ENCODE measurements around the gene PLA2G4D. TPM values are rescaled to one million over a fixed set of nuclear protein-coding genes. Genes with fewer than 3 reads are reported as not detected.
A peak's percentile ranks its signal among the peaks of the same experiment; 100 is the strongest.

Gene PLA2G4D
- total and polyA plus RNA-seq, 9 donors: 0.04 to 0.22 (median 0.08) TPM; not detected in 2

DNA sequence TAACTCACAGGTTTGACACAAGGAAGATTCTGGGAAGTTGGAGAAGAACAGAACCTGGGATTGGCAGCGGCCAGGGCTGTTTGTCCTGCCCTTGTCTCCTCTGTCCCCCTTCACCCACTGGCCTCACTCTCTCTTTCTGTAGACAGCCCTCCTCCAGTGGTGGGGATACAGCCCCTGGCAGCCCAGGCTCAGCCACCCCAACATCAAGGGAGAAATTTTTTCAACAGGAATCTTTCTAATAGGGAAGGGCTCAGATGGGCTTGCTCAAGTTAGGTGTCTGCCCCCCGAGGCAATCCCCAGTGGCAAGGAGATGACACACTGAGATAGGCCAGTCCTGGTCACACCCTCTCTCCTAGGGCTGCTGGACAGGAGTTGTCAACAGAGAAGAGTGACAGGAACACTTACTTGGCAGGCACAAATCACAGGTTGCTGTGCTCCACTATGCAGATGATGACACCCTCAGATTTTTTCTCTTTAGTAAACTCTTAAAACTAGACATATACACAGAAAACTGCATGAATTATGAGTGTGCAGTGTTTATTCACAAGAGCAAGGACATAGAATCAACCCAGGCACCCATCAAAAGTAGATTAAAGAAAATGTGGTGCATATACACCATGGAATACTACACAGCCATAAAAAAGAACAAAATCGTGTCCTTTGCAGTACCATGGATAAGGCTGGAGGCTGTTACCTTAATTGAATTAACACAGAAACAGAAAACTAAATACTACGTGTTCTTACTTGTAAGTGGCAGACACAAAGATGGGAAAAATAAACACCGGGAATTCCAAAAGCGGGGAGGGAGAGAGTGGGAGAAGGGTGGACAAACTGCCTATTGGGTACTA lies 36.3 kb downstream of the PLA2G4D start:
- H3K4me1 ChIP-seq (ENCODE audit: control insufficient read depth, insufficient read depth, low read length): peaks cover 25% of the 10 kb centered on the region
- no peak overlapping the region for H3K27ac ChIP-seq (ENCODE audit: low read length)
- H3K36me3 ChIP-seq (ENCODE audit: control insufficient read depth, insufficient read depth, low read length): no peaks in the 10 kb centered on the region
- H3K9me3 ChIP-seq (replicated peaks; ENCODE audit: control insufficient read depth, low read depth, low read length): no peaks in the 10 kb centered on the region
- no peak overlapping the region for H3K4me3 ChIP-seq (ENCODE audit: low read length)
- WGBS (ENCODE audit: insufficient coverage): 79% methylated on average over 2 of the region's 6 CpGs
- H3K27me3 ChIP-seq (ENCODE audit: control insufficient read depth, insufficient read depth, low read length): peaks cover 15% of the 10 kb centered on the region
- DNase-seq: no peak

DNA sequence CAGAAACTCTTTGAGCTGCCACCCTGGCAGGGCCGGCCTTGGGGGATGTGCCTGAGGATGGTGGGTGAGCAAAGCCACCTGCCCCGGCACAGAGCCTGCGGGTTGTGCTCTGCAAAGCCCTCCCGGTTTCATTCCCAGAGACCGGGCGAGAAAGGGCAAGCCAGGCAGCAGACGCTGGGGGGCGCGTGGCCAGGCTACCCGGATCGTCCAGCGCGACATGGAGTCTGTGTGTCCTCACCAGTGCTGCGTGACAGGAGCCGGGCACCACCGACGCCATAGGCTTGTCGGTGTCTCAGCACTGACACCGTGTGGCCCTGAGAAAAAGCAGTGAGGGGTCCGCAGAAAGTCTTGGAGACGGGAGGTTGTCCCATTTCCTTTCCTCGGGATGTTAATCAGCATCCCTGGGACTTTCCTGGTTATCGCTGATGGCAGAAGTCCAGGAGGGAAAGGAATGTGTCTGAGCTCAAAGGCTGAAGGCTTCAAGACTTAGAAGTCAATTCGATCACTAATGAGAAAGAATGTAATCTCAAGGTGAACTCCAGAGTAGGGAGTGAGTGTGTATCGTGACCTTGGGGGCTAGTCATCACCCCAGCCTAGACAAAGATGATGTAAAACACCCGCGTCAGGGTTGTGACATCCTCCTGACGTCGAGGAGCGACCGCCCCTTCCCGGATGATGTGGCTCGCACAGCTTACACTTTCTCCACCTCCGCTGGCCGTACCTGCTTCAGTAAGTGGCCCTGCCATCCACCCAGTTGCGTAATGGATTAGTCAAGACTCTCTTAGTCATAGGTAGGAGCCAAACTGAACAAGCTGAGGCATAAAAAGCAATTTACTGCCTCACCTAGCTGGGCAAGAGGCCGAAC lies 37.2 kb downstream of the PLA2G4D start:
- Histone ChIP-seq H3K27me3 (ENCODE audit: control insufficient read depth, insufficient read depth, low read length) (peaks cover 15% of the 10 kb centered on the region), H3K4me1 (ENCODE audit: control insufficient read depth, insufficient read depth, low read length) (peaks cover 27% of the 10 kb centered on the region), H3K27ac (ENCODE audit: low read length) (peak overlapping the region; percentile 16), H3K36me3 (ENCODE audit: control insufficient read depth, insufficient read depth, low read length) (no peaks in the 10 kb centered on the region), H3K9me3 (replicated peaks; ENCODE audit: control insufficient read depth, low read depth, low read length) (no peaks in the 10 kb centered on the region), H3K4me3 (ENCODE audit: low read length) (peak overlapping the region; percentile 21)
- peak; percentile 80 for DNase-seq
- 12% methylated on average over 31 of the region's 37 CpGs for whole genome bisulfite sequencing (ENCODE audit: insufficient coverage)

DNA sequence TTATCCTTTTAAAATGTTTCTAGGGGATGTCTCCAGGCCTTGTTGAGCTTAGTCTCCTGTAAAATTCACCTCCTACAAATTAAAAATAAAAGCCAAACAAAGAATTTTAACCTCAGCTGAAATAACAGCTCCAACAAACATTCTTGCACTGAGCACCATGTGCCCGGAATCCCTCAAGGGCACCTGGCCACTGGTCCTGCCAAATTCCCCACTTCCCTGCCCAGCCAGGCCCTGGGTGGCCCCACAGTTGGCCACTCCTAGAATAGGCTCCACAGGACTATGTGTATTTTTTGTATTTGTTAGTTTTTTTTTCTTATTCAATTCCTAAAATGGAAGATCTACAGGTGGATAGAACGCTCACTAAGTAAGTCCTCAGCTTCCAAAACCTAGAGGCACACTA lies 40.4 kb downstream of the PLA2G4D start:
- Histone ChIP-seq H3K27ac (ENCODE audit: low read length) (no peak overlapping the region), H3K9me3 (replicated peaks; ENCODE audit: control insufficient read depth, low read depth, low read length) (no peaks in the 10 kb centered on the region), H3K27me3 (ENCODE audit: control insufficient read depth, insufficient read depth, low read length) (peaks cover 15% of the 10 kb centered on the region), H3K4me3 (ENCODE audit: low read length) (no peak overlapping the region), H3K36me3 (ENCODE audit: control insufficient read depth, insufficient read depth, low read length) (no peaks in the 10 kb centered on the region), H3K4me1 (ENCODE audit: control insufficient read depth, insufficient read depth, low read length) (peaks cover 48% of the 10 kb centered on the region)
- WGBS (ENCODE audit: insufficient coverage): 83% methylated on average over 1 of the region's 2 CpGs
- no peak for DNase-seq

DNA sequence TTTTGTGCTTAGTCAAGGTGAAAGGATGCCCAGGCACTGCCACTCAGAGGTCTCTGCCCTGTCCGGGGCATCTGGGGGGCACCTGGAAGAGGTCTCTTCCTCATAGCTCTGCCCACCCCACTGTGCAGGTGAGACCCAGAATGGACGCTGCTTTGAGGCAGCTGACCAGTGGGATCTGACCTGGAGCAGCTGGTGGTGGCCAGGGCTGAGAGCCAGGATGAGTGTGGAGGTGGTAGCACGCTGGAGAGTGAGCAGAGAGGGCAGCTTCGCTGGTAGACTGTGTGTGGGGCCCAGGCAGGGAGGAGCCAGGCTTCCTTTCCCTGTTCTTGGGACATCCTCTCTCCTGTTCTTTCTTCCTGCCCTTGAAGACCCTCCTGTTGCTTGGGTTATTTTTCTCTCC lies 41.4 kb downstream of the PLA2G4D start:
- Histone ChIP-seq H3K4me1 (ENCODE audit: control insufficient read depth, insufficient read depth, low read length) (peaks cover 48% of the 10 kb centered on the region), H3K27ac (ENCODE audit: low read length) (peak overlapping the region; percentile 58), H3K4me3 (ENCODE audit: low read length) (no peak overlapping the region), H3K36me3 (ENCODE audit: control insufficient read depth, insufficient read depth, low read length) (no peaks in the 10 kb centered on the region), H3K9me3 (replicated peaks; ENCODE audit: control insufficient read depth, low read depth, low read length) (no peaks in the 10 kb centered on the region), H3K27me3 (ENCODE audit: control insufficient read depth, insufficient read depth, low read length) (peaks cover 15% of the 10 kb centered on the region)
- DNase-seq: no peak
- 43% methylated on average over 1 of the region's 4 CpGs for WGBS (ENCODE audit: insufficient coverage)

DNA sequence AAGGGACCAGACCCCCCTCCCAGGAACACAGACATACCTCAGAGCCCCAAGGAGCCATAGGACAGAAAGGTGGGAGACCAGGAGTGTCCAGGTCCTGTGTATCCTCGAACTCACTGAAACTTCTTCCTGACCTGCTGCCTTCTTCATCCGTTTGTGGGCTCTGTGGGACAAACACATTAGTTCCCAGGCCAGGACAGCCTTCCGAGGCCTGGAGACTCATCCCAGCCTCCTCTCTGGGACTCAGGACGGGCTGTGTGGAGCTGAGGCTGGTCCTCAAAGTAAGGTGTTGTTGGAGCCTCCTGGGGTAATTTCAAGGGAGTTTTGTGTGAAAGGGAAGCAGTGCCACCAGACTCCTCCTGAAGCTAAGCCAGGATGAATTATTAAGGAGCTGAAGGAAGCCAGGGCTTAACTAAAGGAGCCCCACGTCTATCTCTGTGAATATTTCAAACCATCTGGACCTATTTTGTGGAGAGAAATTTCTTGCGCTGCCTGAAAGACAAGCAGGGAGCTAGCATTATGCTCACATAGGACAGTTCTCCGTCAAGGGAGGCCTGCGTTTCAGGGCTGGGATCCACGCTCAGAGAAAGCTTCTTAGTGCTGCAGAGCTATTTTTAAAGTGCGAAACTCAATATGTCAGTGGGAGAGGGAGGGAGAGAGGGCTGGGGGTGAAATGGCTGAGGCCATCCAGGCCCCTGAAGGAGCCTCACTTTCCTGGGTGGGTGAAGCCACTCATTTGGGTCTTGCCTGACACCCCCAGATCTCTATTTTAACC lies 43.7 kb downstream of the PLA2G4D start:
- peak; percentile 64 for DNase-seq
- WGBS (ENCODE audit: insufficient coverage): 46% methylated on average over 8 of the region's 10 CpGs
- Histone ChIP-seq H3K27me3 (ENCODE audit: control insufficient read depth, insufficient read depth, low read length) (no peaks in the 10 kb centered on the region), H3K4me3 (ENCODE audit: low read length) (no peak overlapping the region), H3K9me3 (replicated peaks; ENCODE audit: control insufficient read depth, low read depth, low read length) (no peaks in the 10 kb centered on the region), H3K36me3 (ENCODE audit: control insufficient read depth, insufficient read depth, low read length) (no peaks in the 10 kb centered on the region), H3K27ac (ENCODE audit: low read length) (peak overlapping the region; percentile 63), H3K4me1 (ENCODE audit: control insufficient read depth, insufficient read depth, low read length) (peaks cover 36% of the 10 kb centered on the region)

DNA sequence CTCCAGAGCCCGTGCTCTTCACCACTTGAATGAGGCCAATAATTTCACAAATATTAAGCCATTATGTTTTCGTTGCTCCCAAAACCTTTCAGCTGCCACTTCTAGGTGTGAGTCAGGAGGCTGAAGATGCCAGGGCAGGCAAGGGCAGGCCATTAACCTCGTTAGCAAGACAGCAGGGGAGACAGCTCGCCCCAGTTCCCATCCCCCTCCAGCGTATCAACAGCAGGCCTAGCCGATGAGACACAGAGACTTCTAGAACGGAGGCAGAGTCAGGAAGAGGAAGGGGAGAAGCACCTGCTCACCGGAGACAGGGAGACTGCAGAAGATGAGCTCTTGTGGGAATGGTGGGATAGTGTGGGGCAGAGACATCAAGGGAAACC lies 45.6 kb downstream of the PLA2G4D start:
- DNase-seq: no peak
- no peaks in the 10 kb centered on the region for H3K27me3 ChIP-seq (ENCODE audit: control insufficient read depth, insufficient read depth, low read length)
- no peak overlapping the region for H3K4me3 ChIP-seq (ENCODE audit: low read length)
- WGBS (ENCODE audit: insufficient coverage): 83% methylated on average over 1 of the region's 8 CpGs
- peaks cover 39% of the 10 kb centered on the region for H3K4me1 ChIP-seq (ENCODE audit: control insufficient read depth, insufficient read depth, low read length)
- no peak overlapping the region for H3K27ac ChIP-seq (ENCODE audit: low read length)
- H3K9me3 ChIP-seq (replicated peaks; ENCODE audit: control insufficient read depth, low read depth, low read length): no peaks in the 10 kb centered on the region
- H3K36me3 ChIP-seq (ENCODE audit: control insufficient read depth, insufficient read depth, low read length): no peaks in the 10 kb centered on the region

DNA sequence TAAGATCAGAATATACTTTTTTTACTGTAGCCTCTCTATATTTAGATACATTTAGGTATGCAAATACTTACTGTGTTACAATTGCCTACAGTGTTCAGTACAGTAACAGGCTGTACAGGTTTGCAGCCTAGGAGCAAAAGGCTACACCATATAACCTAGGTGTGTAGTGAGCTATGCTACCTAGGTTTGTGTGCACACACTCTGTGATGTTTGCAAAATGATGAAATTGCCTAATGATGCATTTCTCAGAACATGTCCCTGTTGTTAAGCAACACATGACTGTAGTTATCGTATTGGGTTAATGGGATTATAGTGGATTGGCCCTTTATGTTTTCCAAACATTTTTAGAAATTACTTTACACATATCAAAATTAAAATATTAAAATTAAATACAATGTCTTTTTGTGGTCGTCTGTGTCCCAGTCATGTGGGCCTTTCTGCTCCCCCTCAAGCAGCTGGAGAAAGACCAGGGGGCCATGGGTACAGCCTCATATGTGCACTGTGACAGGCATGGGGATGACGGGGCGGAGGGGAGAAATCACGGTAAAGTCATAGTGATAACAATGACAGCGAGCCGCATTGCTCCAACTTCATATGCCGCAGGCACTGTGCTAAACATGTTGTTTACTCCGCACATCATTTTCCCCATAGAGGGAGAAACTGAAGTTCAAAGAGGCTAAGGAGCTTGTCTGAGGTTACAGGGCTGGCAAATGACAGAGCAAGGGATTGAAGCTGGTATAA lies 46.1 kb downstream of the PLA2G4D start:
- no peaks in the 10 kb centered on the region for H3K36me3 ChIP-seq (ENCODE audit: control insufficient read depth, insufficient read depth, low read length)
- no peaks in the 10 kb centered on the region for H3K27me3 ChIP-seq (ENCODE audit: control insufficient read depth, insufficient read depth, low read length)
- WGBS (ENCODE audit: insufficient coverage): 88% methylated on average over 3 of the region's 9 CpGs
- H3K4me3 ChIP-seq (ENCODE audit: low read length): no peak overlapping the region
- DNase-seq: no peak
- peaks cover 38% of the 10 kb centered on the region for H3K4me1 ChIP-seq (ENCODE audit: control insufficient read depth, insufficient read depth, low read length)
- H3K27ac ChIP-seq (ENCODE audit: low read length): no peak overlapping the region
- no peaks in the 10 kb centered on the region for H3K9me3 ChIP-seq (replicated peaks; ENCODE audit: control insufficient read depth, low read depth, low read length)

DNA sequence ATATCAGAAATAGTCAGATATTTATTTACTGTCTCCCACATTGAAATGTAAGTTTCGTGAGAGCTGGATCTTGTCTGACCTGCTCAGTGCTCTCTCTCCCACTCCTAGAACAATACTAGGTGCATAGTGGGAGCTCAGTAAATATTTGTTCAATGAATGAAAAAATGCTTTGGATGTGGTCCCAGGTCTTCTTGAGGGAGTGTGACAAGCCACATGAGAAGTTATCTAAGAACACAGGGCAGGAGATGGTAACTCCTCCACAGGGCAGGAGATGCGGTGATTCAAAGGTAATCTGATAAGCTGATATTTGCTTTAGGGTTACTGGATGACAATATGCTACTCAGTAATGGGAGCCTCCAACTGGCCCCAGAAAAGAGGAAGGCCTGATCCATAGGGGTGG lies 47.8 kb downstream of the PLA2G4D start:
- H3K27me3 ChIP-seq (ENCODE audit: control insufficient read depth, insufficient read depth, low read length): no peaks in the 10 kb centered on the region
- H3K9me3 ChIP-seq (replicated peaks; ENCODE audit: control insufficient read depth, low read depth, low read length): no peaks in the 10 kb centered on the region
- H3K27ac ChIP-seq (ENCODE audit: low read length): no peak overlapping the region
- H3K4me1 ChIP-seq (ENCODE audit: control insufficient read depth, insufficient read depth, low read length): peaks cover 32% of the 10 kb centered on the region
- WGBS (ENCODE audit: insufficient coverage): no CpG with 5 or more reads among the region's 2 CpGs
- no peak for DNase-seq
- no peaks in the 10 kb centered on the region for H3K36me3 ChIP-seq (ENCODE audit: control insufficient read depth, insufficient read depth, low read length)
- H3K4me3 ChIP-seq (ENCODE audit: low read length): no peak overlapping the region

DNA sequence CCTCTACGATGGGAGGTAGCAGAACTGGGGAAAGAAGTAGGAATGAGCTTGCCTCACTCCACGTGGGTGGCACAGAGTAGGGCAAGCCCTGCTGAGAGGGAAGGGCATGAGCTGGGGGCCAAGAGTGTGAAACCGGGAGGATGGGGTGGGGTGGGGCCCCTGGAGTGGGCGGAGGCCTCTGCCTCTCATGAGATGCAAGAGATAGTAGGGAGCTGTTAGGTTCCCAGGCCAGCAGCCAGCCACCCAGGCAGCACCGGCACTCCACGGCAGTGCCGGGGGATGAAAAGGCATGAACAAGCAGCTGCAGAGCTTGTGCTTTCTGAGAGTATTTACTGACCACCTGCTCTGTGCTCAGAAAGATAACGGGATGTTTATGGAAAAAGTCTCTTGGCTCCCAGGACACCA lies 49.1 kb downstream of the PLA2G4D start:
- H3K36me3 ChIP-seq (ENCODE audit: control insufficient read depth, insufficient read depth, low read length): no peaks in the 10 kb centered on the region
- WGBS (ENCODE audit: insufficient coverage): 33% methylated on average over 7 of the region's 8 CpGs
- no peak for DNase-seq
- H3K4me3 ChIP-seq (ENCODE audit: low read length): no peak overlapping the region
- no peaks in the 10 kb centered on the region for H3K9me3 ChIP-seq (replicated peaks; ENCODE audit: control insufficient read depth, low read depth, low read length)
- peaks cover 18% of the 10 kb centered on the region for H3K4me1 ChIP-seq (ENCODE audit: control insufficient read depth, insufficient read depth, low read length)
- H3K27ac ChIP-seq (ENCODE audit: low read length): no peak overlapping the region
- no peaks in the 10 kb centered on the region for H3K27me3 ChIP-seq (ENCODE audit: control insufficient read depth, insufficient read depth, low read length)
